Measurements from ENCODE around the gene MYL6.

MYL6 gene

DNA sequence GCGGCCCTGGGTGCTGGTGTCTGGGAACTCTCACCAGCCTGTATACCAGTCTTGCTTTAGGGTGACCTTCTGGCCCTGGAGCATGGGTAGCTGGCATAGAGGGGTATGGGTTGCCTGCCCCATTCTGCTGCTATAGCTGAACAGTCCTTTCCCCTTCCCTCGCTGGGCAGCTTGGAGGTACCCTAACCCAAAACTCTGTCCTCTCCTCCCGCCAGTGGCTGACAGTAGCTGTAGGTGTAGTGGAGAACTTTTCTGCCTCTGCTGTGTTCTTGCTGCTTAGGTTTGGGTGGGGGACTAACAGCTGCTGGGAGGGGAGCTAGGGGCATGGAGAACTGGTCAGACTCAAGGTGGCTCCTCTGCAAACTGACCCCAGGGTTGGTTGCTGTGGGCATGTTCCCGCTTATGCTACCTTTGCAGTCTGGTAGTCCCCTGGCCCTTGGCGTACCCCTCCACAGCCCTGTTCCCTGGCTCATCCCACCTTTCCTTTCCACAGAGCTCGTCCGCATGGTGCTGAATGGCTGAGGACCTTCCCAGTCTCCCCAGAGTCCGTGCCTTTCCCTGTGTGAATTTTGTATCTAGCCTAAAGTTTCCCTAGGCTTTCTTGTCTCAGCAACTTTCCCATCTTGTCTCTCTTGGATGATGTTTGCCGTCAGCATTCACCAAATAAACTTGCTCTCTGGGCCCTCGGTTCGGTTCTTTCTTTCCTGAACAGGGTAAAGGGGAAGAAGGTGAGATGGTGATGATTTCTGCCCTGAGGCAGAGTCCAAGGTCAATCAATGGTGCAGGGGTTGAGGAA lies 2.9 kb downstream of the MYL6 start:
- Histone ChIP-seq H3K27ac (peak overlapping the region; percentile 95 to 99), H3K4me1 (peaks cover 0 to 40% (median 29%) of the 10 kb centered on the region in 4 donors), H3K36me3 (peaks cover 58 to 71% (median 68%) of the 10 kb centered on the region in 3 donors), H3K9me3 (no peaks in the 10 kb centered on the region), H3K27me3 (no peaks in the 10 kb centered on the region), H3K4me3 (peak overlapping the region; percentile 77 to 93)
- intact Hi-C loops (cut with DNase I; ENCODE audit: low total_unique reads), result loop anchor here (5.0 kb wide), 1 partner anchor 34 kb away; the partner anchor contains the start of gene ESYT1
- no peak for DNase-seq
- TF ChIP-seq, protein P1, sequence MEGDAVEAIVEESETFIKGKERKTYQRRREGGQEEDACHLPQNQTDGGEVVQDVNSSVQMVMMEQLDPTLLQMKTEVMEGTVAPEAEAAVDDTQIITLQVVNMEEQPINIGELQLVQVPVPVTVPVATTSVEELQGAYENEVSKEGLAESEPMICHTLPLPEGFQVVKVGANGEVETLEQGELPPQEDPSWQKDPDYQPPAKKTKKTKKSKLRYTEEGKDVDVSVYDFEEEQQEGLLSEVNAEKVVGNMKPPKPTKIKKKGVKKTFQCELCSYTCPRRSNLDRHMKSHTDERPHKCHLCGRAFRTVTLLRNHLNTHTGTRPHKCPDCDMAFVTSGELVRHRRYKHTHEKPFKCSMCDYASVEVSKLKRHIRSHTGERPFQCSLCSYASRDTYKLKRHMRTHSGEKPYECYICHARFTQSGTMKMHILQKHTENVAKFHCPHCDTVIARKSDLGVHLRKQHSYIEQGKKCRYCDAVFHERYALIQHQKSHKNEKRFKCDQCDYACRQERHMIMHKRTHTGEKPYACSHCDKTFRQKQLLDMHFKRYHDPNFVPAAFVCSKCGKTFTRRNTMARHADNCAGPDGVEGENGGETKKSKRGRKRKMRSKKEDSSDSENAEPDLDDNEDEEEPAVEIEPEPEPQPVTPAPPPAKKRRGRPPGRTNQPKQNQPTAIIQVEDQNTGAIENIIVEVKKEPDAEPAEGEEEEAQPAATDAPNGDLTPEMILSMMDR (IDR thresholded peaks at IDR 0.05), result no peak

DNA sequence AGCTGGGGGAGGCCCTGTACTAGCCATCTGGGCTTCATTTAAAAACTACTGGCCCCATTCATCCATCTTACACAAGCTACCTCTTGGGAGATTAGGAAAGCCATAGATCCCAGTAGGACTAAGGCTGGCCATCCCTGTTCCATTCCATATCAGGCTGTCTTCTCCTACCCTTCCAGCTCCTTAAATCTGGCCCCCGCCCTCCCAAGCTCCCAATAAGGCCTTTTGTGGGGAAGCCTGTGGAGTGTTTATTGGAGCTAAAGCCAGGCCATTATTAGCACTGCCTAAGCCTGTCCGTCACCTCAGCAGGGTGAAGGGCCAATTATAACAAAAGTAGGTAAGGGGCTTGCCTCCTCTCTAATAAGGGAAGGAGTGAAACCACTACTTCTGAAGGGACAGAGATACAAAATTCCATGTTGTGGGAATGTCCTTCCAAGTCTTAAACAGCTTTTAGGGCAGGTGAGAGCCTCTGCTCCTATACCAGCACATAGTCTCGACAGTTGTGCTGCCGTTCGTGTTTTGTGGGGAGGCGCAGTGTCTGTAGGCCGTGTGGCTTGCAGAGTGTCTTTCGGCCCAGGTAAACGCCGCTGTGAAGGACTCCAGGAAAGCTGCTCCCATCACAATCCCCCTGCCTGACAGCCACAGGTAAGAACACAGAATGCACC lies 3.7 kb downstream of the MYL6 start:
- no peaks in the 10 kb centered on the region for H3K27me3 ChIP-seq
- H3K36me3 ChIP-seq, result peaks cover 61 to 79% (median 75%) of the 10 kb centered on the region in 3 donors
- intact Hi-C loops (cut with DNase I; ENCODE audit: low total_unique reads), result loop anchor here (5.0 kb wide), 1 partner anchor 35 kb away; the partner anchor contains the start of gene ESYT1
- H3K9me3 ChIP-seq, result no peaks in the 10 kb centered on the region
- TF ChIP-seq, protein P1 (IDR thresholded peaks at IDR 0.05), result no peak
- peak overlapping the region; percentile 77 to 93 for H3K4me3 ChIP-seq
- H3K27ac ChIP-seq, result peak overlapping the region; percentile 95 to 99
- no peak for DNase-seq
- peaks cover 0 to 37% (median 29%) of the 10 kb centered on the region in 4 donors for H3K4me1 ChIP-seq

DNA sequence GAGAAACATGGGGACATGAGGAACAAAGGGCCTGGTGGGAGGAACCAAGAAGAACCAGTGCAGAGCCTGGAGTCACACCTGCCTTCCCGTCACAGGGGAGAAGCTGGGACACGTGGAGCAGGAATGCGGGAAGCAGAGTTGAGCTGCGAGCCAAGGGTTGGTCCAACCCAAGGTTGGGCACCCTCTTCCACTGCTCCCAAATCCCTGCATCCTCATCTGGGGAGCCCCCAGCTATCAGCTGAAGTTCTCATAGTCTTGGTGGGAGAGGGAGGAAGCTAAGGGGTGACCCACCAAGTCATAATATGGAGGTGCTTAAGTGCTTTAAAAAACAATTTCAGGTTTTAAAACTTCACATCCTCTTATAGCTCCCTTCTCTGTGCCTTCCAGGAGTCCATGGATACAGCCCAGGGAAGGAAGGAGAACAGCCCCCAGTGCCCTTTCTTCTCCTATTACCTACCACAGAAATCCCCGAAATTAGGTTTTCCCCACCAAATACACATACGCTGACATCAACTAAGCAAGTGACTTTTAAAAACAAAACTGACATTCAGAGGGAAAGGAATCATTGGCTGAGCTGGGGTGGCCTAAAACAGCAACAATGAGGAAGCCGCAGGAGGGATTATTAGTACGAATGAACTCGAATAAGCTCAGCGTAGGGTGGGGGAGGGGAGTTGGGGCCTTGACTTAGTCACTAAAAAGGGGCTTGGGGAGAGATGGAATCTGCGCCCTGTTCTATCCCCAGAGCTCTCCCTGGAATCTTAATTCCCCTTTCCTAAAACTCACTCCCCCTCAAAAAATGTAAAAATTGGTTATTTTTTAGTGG lies 4.5 kb downstream of the MYL6 start:
- no peaks in the 10 kb centered on the region for H3K27me3 ChIP-seq
- H3K9me3 ChIP-seq, result no peaks in the 10 kb centered on the region
- H3K4me1 ChIP-seq, result peaks cover 0 to 35% (median 28%) of the 10 kb centered on the region in 4 donors
- TF ChIP-seq, protein P1 (IDR thresholded peaks at IDR 0.05), result no peak
- intact Hi-C loops (cut with DNase I; ENCODE audit: low total_unique reads), result loop anchor here (5.0 kb wide), 1 partner anchor 35 kb away; the partner anchor contains the start of gene ESYT1
- peak overlapping the region; percentile 95 to 99 for H3K27ac ChIP-seq
- peak overlapping the region in 1 of 2 donors; percentile 77 for H3K4me3 ChIP-seq
- DNase-seq, result no peak
- peaks cover 69 to 87% (median 84%) of the 10 kb centered on the region in 3 donors for H3K36me3 ChIP-seq

DNA sequence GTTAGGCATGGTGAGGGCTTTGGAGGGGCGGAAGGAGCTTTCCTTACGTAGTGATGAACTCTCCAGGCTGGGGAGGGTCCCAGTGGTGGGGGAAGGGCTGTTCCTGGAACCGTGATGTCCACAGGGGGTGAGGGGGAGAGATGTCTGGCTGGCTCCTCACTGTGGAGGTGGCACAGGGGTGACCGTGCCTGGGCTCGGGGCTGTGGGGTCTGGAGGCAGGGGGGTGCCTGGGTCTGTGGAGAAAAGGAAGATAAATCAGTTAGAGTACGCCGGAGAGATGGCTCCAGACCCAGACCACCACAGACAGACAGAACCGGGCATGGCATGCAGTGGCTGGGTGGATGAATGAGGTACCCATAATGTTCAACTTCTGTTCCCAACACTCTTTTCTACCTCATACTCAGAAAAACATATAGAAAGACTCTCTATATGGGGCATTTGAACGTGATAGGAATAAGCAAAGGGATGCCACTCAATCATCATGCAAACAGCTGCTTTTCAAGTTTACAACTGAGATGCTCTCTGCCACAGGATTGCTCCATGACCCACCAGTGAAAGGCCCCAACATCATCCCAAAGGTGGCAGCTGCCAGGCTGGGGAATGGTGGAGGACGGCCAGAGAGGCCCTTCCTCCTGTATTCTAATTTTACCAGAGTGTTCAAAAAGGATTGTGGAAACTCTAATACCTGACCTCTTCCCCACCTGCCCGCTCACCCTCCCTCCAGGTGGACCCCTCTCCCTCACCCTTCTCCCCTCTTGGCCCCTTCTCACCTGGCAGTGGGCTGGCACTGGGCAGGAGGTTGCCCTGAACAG lies 5.6 kb downstream of the MYL6 start:
- DNase-seq, result no peak
- Histone ChIP-seq H3K36me3 (peaks cover 75 to 98% (median 94%) of the 10 kb centered on the region in 3 donors), H3K27me3 (no peaks in the 10 kb centered on the region), H3K4me1 (peaks cover 0 to 35% (median 28%) of the 10 kb centered on the region in 4 donors), H3K9me3 (no peaks in the 10 kb centered on the region), H3K27ac (peak overlapping the region; percentile 95 to 99), H3K4me3 (no peak overlapping the region)
- TF ChIP-seq, protein P1 (IDR thresholded peaks at IDR 0.05), result no peak
- intact Hi-C loops (cut with DNase I; ENCODE audit: low total_unique reads), result loop anchor here (5.0 kb wide), 1 partner anchor 36 kb away; the partner anchor contains the start of gene ESYT1

Data from tibial artery (tissue), 4 donors.